GM12872 (cell line): ENCODE results near the gene WNT4.

Experiments used
- CTCF ChIP-seq: IDR thresholded peaks from 3 replicates; pipeline ENCODE4 v1.5.1; 2011; ENCODE audit warnings: low read depth, mild to moderate bottlenecking, low read length, moderate library complexity; ENCODE audit not compliant: insufficient read depth

Gene WNT4

GRCh38 chr1:22096463-22096862, 46.4 kb downstream of the WNT4 start:
- no peak for TF ChIP-seq CTCF

- no peak for TF ChIP-seq CTCF
Measured at GRCh38 chr1:22096036-22096435, 46.9 kb downstream of the WNT4 start.

- TF ChIP-seq CTCF, result no peak
Measured at GRCh38 chr1:22093513-22093912, 49.4 kb downstream of the WNT4 start.

GRCh38 chr1:22090867-22091266, 52.0 kb downstream of the WNT4 start:
- TF ChIP-seq CTCF, result no peak

- TF ChIP-seq CTCF, result no peak
Measured at GRCh38 chr1:22089787-22090186, 53.1 kb downstream of the WNT4 start.

- TF ChIP-seq CTCF, result no peak
Measured at GRCh38 chr1:22089134-22089571, 53.7 kb downstream of the WNT4 start.

- TF ChIP-seq CTCF, result no peak
Measured at GRCh38 chr1:22088331-22088730, 54.6 kb downstream of the WNT4 start.

- no peak for TF ChIP-seq CTCF
Measured at GRCh38 chr1:22080191-22080590, 62.7 kb downstream of the WNT4 start.
